Cardiac muscle cell (in vitro differentiated cells and primary cell): ENCODE measurements around the gene TXNDC12. TPM values are rescaled to one million over a fixed set of nuclear protein-coding genes. Genes with fewer than 3 reads are reported as not detected.
"Not testable (repeated sequence)": the region's sequence is repeated elsewhere in the genome, so short reads cannot be mapped to it uniquely, and the experiment has no call there.

ENCODE experiments used
- DNase-seq, 2 donors: peaks; one replicate each; pipeline versions ENCODE4 v3.0.0 to v3.0.0-alpha.2; 2010 to 2017; ENCODE audit warnings: low read depth in 1 of 2, low spot score in 1 of 2
- H3K27ac ChIP-seq: fragments of 200-600 bp; sonication (generic); 2 replicates; pipeline ENCODE4 v1.5.1; 2016
- H3K27me3 ChIP-seq: fragments of 200-600 bp; sonication (generic); 2 replicates; pipeline ENCODE4 v1.6.0; 2016; ENCODE audit warnings: control low read depth
- H3K36me3 ChIP-seq: fragments of 200-600 bp; sonication (generic); 2 replicates; pipeline ENCODE4 v1.5.1; 2016; ENCODE audit warnings: control low read depth
- H3K4me1 ChIP-seq: fragments of 200-600 bp; sonication (generic); 2 replicates; pipeline ENCODE4 v1.8.1; 2017; ENCODE audit warnings: low read depth, mild to moderate bottlenecking, mixed run types
- H3K4me3 ChIP-seq: fragments of 200-600 bp; sonication (generic); 2 replicates; pipeline ENCODE4 v1.5.1; 2016; ENCODE audit warnings: mild to moderate bottlenecking
- H3K9me3 ChIP-seq: fragments of 200-600 bp; sonication (generic); 2 replicates; pipeline ENCODE4 v1.5.1; 2017; ENCODE audit warnings: low read depth, mild to moderate bottlenecking, control low read depth
- polyA plus RNA-seq: library from polyadenylated mRNA; unstranded; fragments of >200 nt; fragmentation: Nextera tagmentation; extraction: Ambion mirVana; gene quantifications from 2 replicates; pipeline ENCODE4 v1.2.1, GENCODE V29; 2016
- total RNA-seq: library from RNA; depleted of rRNA; stranded (reverse); fragments of >200 nt; gene quantifications from 2 replicates; pipeline ENCODE4 v1.2.3, GENCODE V29; 2016
- TF ChIP-seq, protein P1 (sequence below): IDR thresholded peaks from 2 replicates; pipeline ENCODE4 v1.5.1; 2012; ENCODE audit warnings: low read depth, mild to moderate bottlenecking, low read length

TXNDC12 gene
- total and polyA plus RNA-seq, 2 experiments from 2014 or later: 51.9 to 58.0 TPM

DNA sequence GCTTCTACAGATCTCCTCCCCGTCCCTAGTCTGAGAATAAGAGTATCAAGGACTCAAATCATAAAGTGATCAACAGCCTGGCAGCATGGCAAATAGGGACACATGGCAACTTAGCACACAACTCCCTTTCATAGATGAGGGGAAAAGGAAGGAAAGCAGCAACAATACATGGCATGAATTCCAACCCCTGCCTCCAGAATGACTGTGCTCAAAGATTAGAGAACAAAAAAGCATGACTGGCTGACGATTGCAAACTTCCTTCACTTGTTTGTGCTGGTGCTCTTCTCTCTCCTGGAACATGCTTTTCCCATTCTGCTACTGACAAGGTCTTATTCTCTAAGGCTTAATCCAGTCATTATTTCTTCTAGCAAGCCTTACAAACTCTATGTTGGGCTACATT is 32.9 kb downstream of the TXNDC12 start:
- peaks cover 27% of the 10 kb centered on the region for H3K36me3 ChIP-seq
- no peaks in the 10 kb centered on the region for H3K27me3 ChIP-seq
- H3K27ac ChIP-seq: no peak overlapping the region
- H3K4me3 ChIP-seq: no peak overlapping the region
- H3K9me3 ChIP-seq: no peaks in the 10 kb centered on the region
- TF ChIP-seq, protein P1, sequence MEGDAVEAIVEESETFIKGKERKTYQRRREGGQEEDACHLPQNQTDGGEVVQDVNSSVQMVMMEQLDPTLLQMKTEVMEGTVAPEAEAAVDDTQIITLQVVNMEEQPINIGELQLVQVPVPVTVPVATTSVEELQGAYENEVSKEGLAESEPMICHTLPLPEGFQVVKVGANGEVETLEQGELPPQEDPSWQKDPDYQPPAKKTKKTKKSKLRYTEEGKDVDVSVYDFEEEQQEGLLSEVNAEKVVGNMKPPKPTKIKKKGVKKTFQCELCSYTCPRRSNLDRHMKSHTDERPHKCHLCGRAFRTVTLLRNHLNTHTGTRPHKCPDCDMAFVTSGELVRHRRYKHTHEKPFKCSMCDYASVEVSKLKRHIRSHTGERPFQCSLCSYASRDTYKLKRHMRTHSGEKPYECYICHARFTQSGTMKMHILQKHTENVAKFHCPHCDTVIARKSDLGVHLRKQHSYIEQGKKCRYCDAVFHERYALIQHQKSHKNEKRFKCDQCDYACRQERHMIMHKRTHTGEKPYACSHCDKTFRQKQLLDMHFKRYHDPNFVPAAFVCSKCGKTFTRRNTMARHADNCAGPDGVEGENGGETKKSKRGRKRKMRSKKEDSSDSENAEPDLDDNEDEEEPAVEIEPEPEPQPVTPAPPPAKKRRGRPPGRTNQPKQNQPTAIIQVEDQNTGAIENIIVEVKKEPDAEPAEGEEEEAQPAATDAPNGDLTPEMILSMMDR: no peak
- no peak for DNase-seq
- no peaks in the 10 kb centered on the region for H3K4me1 ChIP-seq

DNA sequence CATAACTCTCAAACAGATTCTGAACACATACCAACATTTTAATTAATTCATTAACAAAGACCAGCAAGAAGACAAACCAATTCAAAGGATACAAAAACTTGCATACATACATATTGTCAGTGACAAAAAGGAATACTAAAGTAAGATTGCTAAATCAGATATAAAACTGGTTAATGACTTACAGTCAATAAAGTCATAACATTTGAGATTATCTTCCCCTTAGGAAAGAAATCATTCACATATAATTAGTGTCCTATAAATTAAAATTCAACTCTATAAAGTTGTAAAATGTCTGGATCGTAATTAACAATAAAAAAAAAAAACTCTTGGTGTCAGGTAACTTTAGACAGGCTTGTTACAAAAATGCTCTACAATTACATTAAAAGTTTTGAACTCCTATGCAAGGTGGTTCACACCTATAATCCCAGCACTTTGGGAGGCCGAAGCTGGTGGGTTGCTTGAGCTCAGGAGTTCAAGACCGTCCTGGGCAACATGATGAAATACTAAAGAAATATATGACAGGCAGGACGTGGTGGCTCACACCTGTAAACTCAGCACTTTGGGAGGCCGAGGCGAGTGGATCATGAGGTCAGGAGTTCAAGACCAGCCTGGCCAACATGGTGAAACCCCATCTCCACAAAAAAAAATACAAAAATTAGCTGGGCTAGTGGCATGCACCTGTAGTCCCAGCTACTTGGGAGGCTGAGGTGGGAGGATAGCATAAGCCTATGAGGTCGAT is 46.8 kb downstream of the TXNDC12 start:
- Histone ChIP-seq H3K36me3 (no peaks in the 10 kb centered on the region), H3K9me3 (no peaks in the 10 kb centered on the region), H3K4me1 (no peaks in the 10 kb centered on the region), H3K27ac (no peak overlapping the region), H3K27me3 (no peaks in the 10 kb centered on the region), H3K4me3 (no peak overlapping the region)
- TF ChIP-seq, protein P1: no peak
- no peak for DNase-seq

DNA sequence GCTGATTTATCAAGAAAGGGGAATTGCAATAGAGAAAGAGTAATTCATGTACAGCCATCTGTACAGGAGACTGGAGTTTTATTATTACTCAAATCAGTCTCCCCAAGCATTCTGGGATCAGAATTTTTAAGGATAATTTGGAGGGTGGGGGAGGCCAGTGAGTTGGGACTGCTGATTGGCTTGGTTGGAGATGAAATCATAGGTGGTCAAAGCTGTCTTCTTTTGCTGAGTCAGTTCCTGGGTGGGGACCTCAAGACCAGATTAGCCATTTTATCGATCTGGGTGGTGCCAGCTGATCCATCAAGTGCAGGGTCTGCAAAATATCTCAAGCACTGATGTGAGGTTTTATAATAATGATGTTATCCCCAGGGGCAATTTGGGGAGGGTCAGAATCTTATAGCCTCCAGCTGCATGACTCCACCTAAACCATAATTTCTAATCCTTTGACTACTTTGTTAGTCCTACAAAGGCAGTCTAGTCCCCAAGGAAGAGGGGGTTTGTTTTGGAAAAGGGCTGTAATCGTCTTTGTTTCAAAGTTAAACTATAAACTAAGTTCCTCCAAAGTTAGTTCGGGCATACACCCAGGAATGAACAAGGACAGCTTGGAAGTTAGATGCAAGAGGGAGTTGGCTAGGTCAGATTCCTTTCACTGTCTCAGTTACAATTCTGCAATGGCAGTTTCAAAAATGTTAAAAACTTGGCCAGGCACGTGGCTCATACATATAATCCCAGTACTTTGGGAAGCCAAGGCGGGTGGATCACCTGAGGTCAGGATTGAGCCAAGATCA is 47.6 kb downstream of the TXNDC12 start:
- Histone ChIP-seq H3K36me3 (no peaks in the 10 kb centered on the region), H3K27ac (no peak overlapping the region), H3K4me3 (no peak overlapping the region), H3K4me1 (no peaks in the 10 kb centered on the region), H3K27me3 (no peaks in the 10 kb centered on the region), H3K9me3 (no peaks in the 10 kb centered on the region)
- no peak for DNase-seq
- TF ChIP-seq, protein P1: no peak

DNA sequence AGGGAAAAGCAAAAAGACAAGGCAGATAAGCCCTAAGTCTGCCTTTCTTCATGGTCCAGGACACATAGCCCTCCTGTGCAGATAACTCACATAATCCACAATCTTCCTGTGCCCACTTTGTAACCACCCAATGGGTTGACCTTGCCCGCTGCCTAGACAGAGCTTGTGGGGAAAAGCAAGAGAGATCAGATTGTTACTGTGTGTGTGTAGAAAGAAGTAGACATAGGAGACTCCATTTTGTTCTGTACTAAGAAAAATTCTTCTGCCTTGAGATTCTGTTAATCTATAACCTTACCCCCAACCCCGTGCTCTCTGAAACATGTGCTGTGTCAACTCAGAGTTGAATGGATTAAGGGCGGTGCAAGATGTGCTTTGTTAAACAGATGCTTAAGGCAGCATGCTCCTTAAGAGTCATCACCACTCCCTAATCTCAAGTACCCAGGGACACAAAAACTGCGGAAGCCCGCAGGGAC is 48.9 kb downstream of the TXNDC12 start:
- H3K27ac ChIP-seq: not testable (repeated sequence)

DNA sequence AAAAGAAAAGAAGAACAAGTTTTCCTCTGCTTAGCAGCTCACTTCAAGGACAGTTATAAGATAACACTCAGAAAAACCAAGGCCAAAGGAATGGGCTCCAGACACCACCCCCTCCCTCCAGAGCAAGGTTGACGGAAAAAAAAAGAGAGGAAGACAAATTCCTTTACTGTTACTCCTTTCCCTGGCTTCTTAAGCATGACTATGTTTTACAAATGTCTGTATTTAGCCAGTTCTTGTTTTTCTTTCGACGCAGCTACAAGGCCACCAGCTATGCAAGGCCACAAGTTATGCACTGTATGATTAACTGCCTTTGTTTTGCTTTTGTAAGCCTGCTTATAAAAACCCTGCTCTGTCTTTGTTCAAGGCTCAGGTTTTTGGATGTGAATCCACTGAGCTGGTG is 49.4 kb downstream of the TXNDC12 start:
- not testable (repeated sequence) for H3K4me1 ChIP-seq, H3K27me3 ChIP-seq, H3K9me3 ChIP-seq, H3K36me3 ChIP-seq, H3K4me3 ChIP-seq, H3K27ac ChIP-seq
- DNase-seq: peak in 1 of 2 donors; percentile 53

More for the DNA sequence above, 48.9 kb downstream of the TXNDC12 start:
- not testable (repeated sequence) for H3K36me3 ChIP-seq, H3K4me1 ChIP-seq, DNase-seq, H3K9me3 ChIP-seq, H3K27me3 ChIP-seq, H3K4me3 ChIP-seq

DNA sequence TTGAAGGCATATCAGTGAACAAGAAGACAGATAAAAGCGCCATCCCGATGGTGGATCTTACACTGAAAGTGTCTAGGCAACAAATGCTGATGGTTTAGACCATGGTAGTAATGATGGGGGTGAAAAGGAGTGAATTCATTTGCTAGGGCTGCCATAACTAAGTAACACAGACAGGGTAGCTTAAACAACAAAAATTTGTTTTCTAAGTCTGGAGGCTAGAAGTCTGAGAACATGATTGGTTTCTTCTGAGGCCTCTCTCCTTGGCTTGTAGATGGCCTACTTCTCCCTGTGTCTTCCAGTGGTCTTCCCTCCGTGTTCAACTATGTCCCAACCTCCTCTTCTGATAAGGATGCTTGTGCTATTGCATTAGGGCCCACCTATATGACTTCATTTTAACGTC is 51.1 kb downstream of the TXNDC12 start:
- Histone ChIP-seq H3K36me3 (no peaks in the 10 kb centered on the region), H3K27ac (no peak overlapping the region), H3K4me3 (no peak overlapping the region), H3K9me3 (no peaks in the 10 kb centered on the region), H3K4me1 (no peaks in the 10 kb centered on the region), H3K27me3 (no peaks in the 10 kb centered on the region)
- TF ChIP-seq, protein P1: no peak
- DNase-seq: no peak
